Testis (tissue), 3 donors: ENCODE results near the gene TRIM37. TPM values are rescaled to one million over a fixed set of nuclear protein-coding genes. Genes with fewer than 3 reads are reported as not detected.

Experiments used
- DNase-seq: peaks from one replicate; pipeline ENCODE4 v3.0.0-alpha.2; 2019
- H3K27ac ChIP-seq, 2 donors: fragments of 200-600 bp; sonication (generic); one replicate each; pipeline ENCODE4 v1.5.1; 2019
- H3K27me3 ChIP-seq: fragments of 200-600 bp; sonication (generic); one replicate; pipeline ENCODE4 v1.5.1; 2019
- H3K36me3 ChIP-seq: fragments of 200-600 bp; sonication (generic); one replicate; pipeline ENCODE4 v1.5.1; 2017; ENCODE audit warnings: low read depth; ENCODE audit errors: missing control alignments
- H3K4me1 ChIP-seq: fragments of 200-600 bp; sonication (generic); one replicate; pipeline ENCODE4 v1.5.1; 2019
- H3K4me3 ChIP-seq, 2 donors: fragments of 200-600 bp; sonication (generic); one replicate each; pipeline ENCODE4 v1.5.1; 2017 to 2019
- H3K9me3 ChIP-seq: fragments of 200-600 bp; sonication (generic); one replicate; pipeline ENCODE4 v1.5.1; 2017
- CTCF ChIP-seq, 3 experiments: fragments of 450-650 bp in 2 of 3; fragments of 200-600 bp in 1 of 3; sonication (generic) in 1 of 3; IDR thresholded peaks; one replicate each; pipeline ENCODE4 v1.5.1; 2016 to 2019; ENCODE audit warnings: antibody characterized with exemption in 3 of 3, mild to moderate bottlenecking in 2 of 3, moderate library complexity in 1 of 3
- POLR2A ChIP-seq: fragments of 450-650 bp; IDR thresholded peaks from one replicate; pipeline ENCODE4 v1.6.1; 2017; ENCODE audit warnings: antibody characterized with exemption, mild to moderate bottlenecking, moderate library complexity
- WGBS, 2 donors: methylation state at CpG; one replicate each; pipeline ENCODE4 v1.1.5; 2018; 5-methylcytosine and 5-hydroxymethylcytosine counted together
- intact Hi-C: fragments of 100-400 bp; cut with DNase I; formaldehyde crosslinking; loops from one replicate; pipeline ENCODE4 v1.15.1; 2023; ENCODE audit warnings: low total_unique reads
- polyA plus RNA-seq: library from polyadenylated mRNA; stranded (reverse); fragments of 350-450 nt; fragmentation: Illumina TruSeq; extraction: RNeasy Lipid Tissue Mini Kit (QIAGEN cat#74804); gene quantifications from one replicate; pipeline ENCODE4 v1.2.3, GENCODE V29; 2014; ENCODE audit warnings: low read depth, low replicate concordance; ENCODE audit not compliant: insufficient read depth
- total RNA-seq, 2 donors: library from RNA; depleted of rRNA; stranded (reverse); fragments of >200 nt; gene quantifications; one replicate each; pipeline ENCODE4 v1.2.3, GENCODE V29; 2016

TRIM37 gene
- total and polyA plus RNA-seq, 3 donors from 2014 or later, result 98.5 to 149 (median 119) TPM

- intact Hi-C loops, result no loop called here
- Histone ChIP-seq H3K4me3 (no peak overlapping the region), H3K27me3 (no peaks in the 10 kb centered on the region), H3K36me3 (no peaks in the 10 kb centered on the region), H3K27ac (no peak overlapping the region), H3K4me1 (no peaks in the 10 kb centered on the region), H3K9me3 (no peaks in the 10 kb centered on the region)
- 85 to 93% methylated on average over 1 of the region's 1 CpG for WGBS, 2 donors
- TF ChIP-seq CTCF (IDR thresholded peaks at IDR 0.05) (no peak), POLR2A (no peak)
- DNase-seq, result no peak
Observed at GRCh38 chr17:59018019-59018418, 88.7 kb downstream of the TRIM37 start.

- no peak overlapping the region for H3K4me3 ChIP-seq
- no peaks in the 10 kb centered on the region for H3K27me3 ChIP-seq
- DNase-seq, result no peak
- no peaks in the 10 kb centered on the region for H3K9me3 ChIP-seq
- H3K4me1 ChIP-seq, result peaks cover 4% of the 10 kb centered on the region
- WGBS, 2 donors, result 88 to 94% methylated on average over 2 of the region's 2 CpGs
- H3K36me3 ChIP-seq, result no peaks in the 10 kb centered on the region
- intact Hi-C loops, result no loop called here
- TF ChIP-seq CTCF (IDR thresholded peaks at IDR 0.05), result no peak
- TF ChIP-seq POLR2A, result no peak
- H3K27ac ChIP-seq, result no peak overlapping the region
Observed at GRCh38 chr17:59011975-59012374, 94.7 kb downstream of the TRIM37 start.

GRCh38 chr17:59010026-59010425 lies 96.7 kb downstream of the TRIM37 start:
- no peak for TF ChIP-seq POLR2A
- no peak for TF ChIP-seq CTCF (IDR thresholded peaks at IDR 0.05)
- DNase-seq, result no peak
- 84 to 95% methylated on average over 2 of the region's 2 CpGs for WGBS, 2 donors
- H3K9me3 ChIP-seq, result no peaks in the 10 kb centered on the region
- H3K27ac ChIP-seq, result no peak overlapping the region
- intact Hi-C loops, result no loop called here
- H3K4me1 ChIP-seq, result peaks cover 4% of the 10 kb centered on the region
- H3K27me3 ChIP-seq, result no peaks in the 10 kb centered on the region
- no peak overlapping the region for H3K4me3 ChIP-seq
- no peaks in the 10 kb centered on the region for H3K36me3 ChIP-seq

- Histone ChIP-seq H3K36me3 (no peaks in the 10 kb centered on the region), H3K27ac (peak overlapping the region; percentile 62 to 66)
- intact Hi-C loops, result loop anchor here (10.0 kb wide), 1 partner anchor 424 kb away; no protein-coding TSS in a partner anchor
Observed at GRCh38 chr17:59008737-59009136, 97.9 kb downstream of the TRIM37 start.

More at GRCh38 chr17:59008737-59009136, 97.9 kb downstream of the TRIM37 start:
- WGBS, 2 donors, result 84 to 85% methylated on average over 2 of the region's 2 CpGs
- no peak overlapping the region for H3K4me3 ChIP-seq
- H3K27me3 ChIP-seq, result no peaks in the 10 kb centered on the region
- no peak for TF ChIP-seq CTCF (IDR thresholded peaks at IDR 0.05)
- TF ChIP-seq POLR2A, result no peak
- peaks cover 8% of the 10 kb centered on the region for H3K4me1 ChIP-seq
- no peaks in the 10 kb centered on the region for H3K9me3 ChIP-seq
- no peak for DNase-seq
